A673 (cell line): Measurements from ENCODE around the gene CFAP91.

Experiments
- CTCF ChIP-seq: fragments of 300-800, 200-600 bp; sonication (generic); conservative IDR thresholded peaks from 2 replicates; pipeline ENCODE4 v1.5.1; 2017; ENCODE audit warnings: low read depth, mild to moderate bottlenecking, antibody characterized with exemption, low read length, moderate library complexity, mixed read lengths
- EZH2 ChIP-seq: fragments of 200-600 bp; sonication (generic); IDR thresholded peaks from 2 replicates; pipeline ENCODE4 v1.6.1; 2017; ENCODE audit warnings: borderline replicate concordance, low read depth, mild to moderate bottlenecking, mixed read lengths, antibody characterized with exemption, low read length; ENCODE audit not compliant: poor library complexity, severe bottlenecking

GRCh38 chr3:119729996-119730395 is 27.2 kb downstream of the CFAP91 start:
- TF ChIP-seq CTCF (no peak), EZH2 (no peak)
